Suprapubic skin (tissue), 4 donors: ENCODE measurements around the gene OR7G1.

Experiments
- CTCF ChIP-seq, 2 donors: fragments of 200-600 bp in 1 of 2; fragments of 450-650 bp in 1 of 2; sonication (generic) in 1 of 2; IDR thresholded peaks; one replicate each; pipeline ENCODE4 v1.5.1; 2016 to 2019; ENCODE audit warnings: antibody characterized with exemption in 2 of 2, mild to moderate bottlenecking in 1 of 2, moderate library complexity in 1 of 2
- EP300 ChIP-seq: sonication (generic); formaldehyde crosslinking; IDR thresholded peaks from one replicate; pipeline ENCODE4 v1.6.1; 2017; ENCODE audit warnings: antibody characterized with exemption
- POLR2AphosphoS5 ChIP-seq, 3 donors: sonication (generic); formaldehyde crosslinking; IDR thresholded peaks; one replicate each; pipeline ENCODE4 v1.6.1; 2017; ENCODE audit warnings: antibody characterized with exemption in 3 of 3

- TF ChIP-seq POLR2AphosphoS5 (IDR thresholded peaks at IDR 0.05) (no peak), CTCF (IDR thresholded peaks at IDR 0.05) (no peak), EP300 (no peak)
These were observed 29.4 kb upstream of the OR7G1 start for GRCh38 chr19:9144920-9145319.
